Measurements from ENCODE around the gene ZFP82.
A peak's percentile ranks its signal among the peaks of the same experiment; 100 is the strongest.

The ZFP82 gene

DNA sequence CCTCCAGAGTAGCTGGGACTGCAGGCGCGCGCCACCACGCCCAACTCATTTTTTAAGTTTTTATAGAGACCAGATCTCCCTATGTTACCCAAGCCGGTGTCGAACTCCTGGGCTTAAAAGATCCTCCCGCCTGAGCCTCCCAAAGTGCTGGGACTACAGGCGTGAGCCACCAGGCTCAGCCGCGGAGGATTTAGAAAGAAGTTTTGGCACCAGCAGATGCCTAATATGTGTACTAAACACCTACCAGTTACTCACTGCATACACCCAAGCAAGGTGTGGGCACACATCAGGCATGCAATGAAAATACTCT is 39.0 kb downstream of the ZFP82 start:
- WGBS, 2 donors (ENCODE audit: extremely low coverage in 2 of 2, insufficient read length in 2 of 2, insufficient replicate concordance in 1 of 2): no CpG with 5 or more reads among the region's 10 CpGs
- peak overlapping the region; percentile 69 to 94 for H3K4me3 ChIP-seq (ENCODE audit: low read length in 2 of 2)
- no peak for DNase-seq (ENCODE audit: low spot score)

DNA sequence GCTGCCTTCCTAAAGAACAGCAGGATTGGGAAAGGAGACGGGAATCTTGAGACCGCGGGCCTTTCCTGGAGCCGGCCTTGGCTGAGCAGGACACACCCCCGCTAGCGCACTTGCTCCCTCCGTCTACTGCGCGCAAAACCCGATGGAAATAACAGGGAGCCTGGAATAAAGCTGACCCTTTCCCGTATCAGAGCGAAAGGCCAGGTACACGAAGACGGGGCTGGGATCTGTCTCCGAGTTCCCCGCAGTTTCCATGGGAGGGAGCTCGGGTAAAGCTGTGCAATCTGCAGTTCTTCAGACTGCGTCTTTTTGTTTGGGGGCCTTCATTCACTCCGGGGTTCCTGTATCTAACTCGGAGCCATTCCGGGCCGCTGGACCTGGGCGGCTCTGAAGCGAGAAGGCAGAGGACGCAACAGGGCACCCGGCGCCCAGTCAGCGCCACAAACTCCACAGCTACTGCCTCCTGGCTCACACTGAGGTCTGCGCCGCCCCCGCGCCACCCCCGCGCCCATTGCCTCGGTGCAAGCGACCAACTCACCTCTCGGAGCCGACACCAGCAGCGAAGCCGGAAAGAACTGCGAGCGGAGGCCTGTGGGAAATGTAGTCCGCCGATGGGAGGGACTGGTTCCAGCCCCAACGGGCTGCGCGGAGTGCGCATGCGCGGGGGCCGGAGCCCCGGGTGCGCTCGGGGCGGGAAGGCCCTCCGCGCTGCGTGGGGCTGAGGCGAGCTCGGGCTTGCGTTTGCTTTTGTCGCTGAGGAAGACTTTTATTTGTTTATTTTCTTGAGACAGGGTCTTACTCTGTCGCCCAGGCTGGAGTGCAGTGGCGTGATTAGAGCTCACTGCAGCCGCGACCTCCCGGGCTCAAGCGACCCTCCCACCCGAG is 39.6 kb downstream of the ZFP82 start, which contains the start of gene ZFP14:
Gene ZFP14 (minus strand): TSS at position 577 of the 885 bp plus-strand sequence. CDS start 11,309 bp downstream, outside the sequence.
- Histone ChIP-seq H4K8ac (ENCODE audit: low read depth, low read length) (no peak within 1 kb of the TSS), H2AFZ (ENCODE audit: low read length) (peak within 1 kb of the TSS; percentile 98), H3K9ac (ENCODE audit: low read depth, low read length, poor library complexity) (peak within 1 kb of the TSS; percentile 91), H2BK12ac (ENCODE audit: low read length) (no peak within 1 kb of the TSS), H3K36me3 (replicated peaks in 1 of 2; ENCODE audit: control insufficient read depth in 2 of 2, insufficient read depth in 2 of 2, low read length in 2 of 2) (peaks cover 0 to 2% of the 10 kb centered on the region in 2 donors), H3K18ac (ENCODE audit: low read length) (peak within 1 kb of the TSS; percentile 95), H3K14ac (ENCODE audit: low read length) (no peak within 1 kb of the TSS), H3K27ac (replicated peaks; ENCODE audit: low read length) (peak within 1 kb of the TSS; percentile 66), H3K79me1 (ENCODE audit: low read depth, low read length) (no peaks in the 10 kb centered on the region), H3K9me3 (replicated peaks in 1 of 2; ENCODE audit: control insufficient read depth in 2 of 2, insufficient read depth in 1 of 2, low read depth in 1 of 2, low read length in 2 of 2) (peaks cover 2 to 32% of the 10 kb centered on the region in 2 donors), H3K4me3 (ENCODE audit: low read length in 2 of 2) (peak within 1 kb of the TSS; percentile 91 to 94), H2AK5ac (ENCODE audit: low read depth, low read length) (no peak within 1 kb of the TSS), H3K27me3 (ENCODE audit: control insufficient read depth in 3 of 3, insufficient read depth in 3 of 3, low read depth in 1 of 3, low read length in 3 of 3) (no peaks in the 10 kb centered on the region), H4K91ac (ENCODE audit: low read depth, low read length, poor library complexity) (no peak within 1 kb of the TSS), H3K4me2 (ENCODE audit: insufficient read depth, low read length, poor library complexity, severe bottlenecking) (peak within 1 kb of the TSS; percentile 61), H2BK120ac (ENCODE audit: low read depth, low read length) (no peak within 1 kb of the TSS), H3K4me1 (ENCODE audit: control insufficient read depth in 2 of 2, insufficient read depth in 1 of 2, low read depth in 1 of 2, low read length in 2 of 2) (peaks cover 4% of the 10 kb centered on the region in 2 donors), H2BK5ac (ENCODE audit: low read length) (no peak within 1 kb of the TSS), H3K4ac (ENCODE audit: low read length) (no peak within 1 kb of the TSS), H2BK15ac (ENCODE audit: low read length) (no peak within 1 kb of the TSS), H3K23ac (ENCODE audit: low read depth, low read length, poor library complexity) (peak within 1 kb of the TSS; percentile 87)
- no CpG with 5 or more reads among the region's 69 CpGs for WGBS, 2 donors (ENCODE audit: extremely low coverage in 2 of 2, insufficient read length in 2 of 2, insufficient replicate concordance in 1 of 2)
- DNase-seq (ENCODE audit: low spot score): peak; percentile 93

More for the DNA sequence above, 39.0 kb downstream of the ZFP82 start:
- no peak overlapping the region for H2BK12ac ChIP-seq (ENCODE audit: low read length)
- no peak overlapping the region for H4K8ac ChIP-seq (ENCODE audit: low read depth, low read length)
- H3K4me1 ChIP-seq (ENCODE audit: control insufficient read depth in 2 of 2, insufficient read depth in 1 of 2, low read depth in 1 of 2, low read length in 2 of 2): peaks cover 4% of the 10 kb centered on the region in 2 donors
- H2AFZ ChIP-seq (ENCODE audit: low read length): peak overlapping the region; percentile 98
- no peak overlapping the region for H3K4ac ChIP-seq (ENCODE audit: low read length)
- H3K27me3 ChIP-seq (ENCODE audit: control insufficient read depth in 3 of 3, insufficient read depth in 3 of 3, low read depth in 1 of 3, low read length in 3 of 3): no peaks in the 10 kb centered on the region
- no peak overlapping the region for H3K23ac ChIP-seq (ENCODE audit: low read depth, low read length, poor library complexity)
- no peak overlapping the region for H2AK5ac ChIP-seq (ENCODE audit: low read depth, low read length)
- no peak overlapping the region for H2BK15ac ChIP-seq (ENCODE audit: low read length)
- H3K14ac ChIP-seq (ENCODE audit: low read length): no peak overlapping the region
- H2BK120ac ChIP-seq (ENCODE audit: low read depth, low read length): no peak overlapping the region
- peak overlapping the region; percentile 26 for H3K4me2 ChIP-seq (ENCODE audit: insufficient read depth, low read length, poor library complexity, severe bottlenecking)
- H3K9ac ChIP-seq (ENCODE audit: low read depth, low read length, poor library complexity): no peak overlapping the region
- peak overlapping the region; percentile 58 for H3K18ac ChIP-seq (ENCODE audit: low read length)
- H3K9me3 ChIP-seq (replicated peaks in 1 of 2; ENCODE audit: control insufficient read depth in 2 of 2, insufficient read depth in 1 of 2, low read depth in 1 of 2, low read length in 2 of 2): peaks cover 2 to 28% of the 10 kb centered on the region in 2 donors
- H4K91ac ChIP-seq (ENCODE audit: low read depth, low read length, poor library complexity): no peak overlapping the region
- H3K27ac ChIP-seq (replicated peaks; ENCODE audit: low read length): no peak overlapping the region
- H3K79me1 ChIP-seq (ENCODE audit: low read depth, low read length): no peaks in the 10 kb centered on the region
- no peak overlapping the region for H2BK5ac ChIP-seq (ENCODE audit: low read length)
- peaks cover 0 to 6% of the 10 kb centered on the region in 2 donors for H3K36me3 ChIP-seq (replicated peaks in 1 of 2; ENCODE audit: control insufficient read depth in 2 of 2, insufficient read depth in 2 of 2, low read length in 2 of 2)

DNA sequence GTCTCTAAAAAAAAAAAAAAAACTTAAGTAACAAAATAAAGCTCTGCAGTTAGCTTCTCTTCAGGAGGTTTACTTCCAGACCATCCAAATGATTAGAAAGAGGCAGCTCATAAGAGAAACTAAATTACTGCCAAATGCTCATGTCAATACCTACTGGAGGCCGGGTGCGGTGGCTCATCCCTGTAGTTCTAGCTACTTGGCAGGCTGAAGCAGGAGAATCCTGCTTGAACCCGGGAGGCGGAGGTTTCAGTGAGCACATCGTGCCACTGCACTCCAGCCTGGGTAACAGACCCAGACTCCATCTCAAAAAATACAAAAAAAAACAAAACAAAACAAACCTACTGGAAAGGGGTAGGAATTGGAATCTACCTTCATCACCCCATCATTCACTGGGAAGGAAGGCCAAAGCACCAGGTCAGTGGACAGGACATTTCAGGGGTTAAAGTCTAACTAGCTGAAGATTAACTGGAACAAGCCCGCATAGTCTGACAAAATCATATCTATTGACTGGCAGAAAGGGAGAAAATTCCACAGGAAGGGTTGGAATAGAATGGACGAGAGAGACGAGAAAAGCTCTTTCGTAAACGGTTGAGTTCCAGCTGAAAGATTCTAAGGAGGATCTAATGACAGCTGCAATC is 40.8 kb downstream of the ZFP82 start:
- no peak overlapping the region for H2BK12ac ChIP-seq (ENCODE audit: low read length)
- no peak for DNase-seq (ENCODE audit: low spot score)
- no peak overlapping the region for H3K27ac ChIP-seq (replicated peaks; ENCODE audit: low read length)

GRCh38 chr19:36373638-36374156 is 44.7 kb downstream of the ZFP82 start:
- no peak overlapping the region for H3K27ac ChIP-seq (replicated peaks; ENCODE audit: low read length)
- no peak overlapping the region for H2AFZ ChIP-seq (ENCODE audit: low read length)
- peaks cover 4% of the 10 kb centered on the region in 2 donors for H3K4me1 ChIP-seq (ENCODE audit: control insufficient read depth in 2 of 2, insufficient read depth in 1 of 2, low read depth in 1 of 2, low read length in 2 of 2)
- WGBS, 2 donors (ENCODE audit: extremely low coverage in 2 of 2, insufficient read length in 2 of 2, insufficient replicate concordance in 1 of 2): no CpG with 5 or more reads among the region's 5 CpGs
- no peak overlapping the region for H2AK5ac ChIP-seq (ENCODE audit: low read depth, low read length)
- H3K23ac ChIP-seq (ENCODE audit: low read depth, low read length, poor library complexity): no peak overlapping the region
- H3K36me3 ChIP-seq (replicated peaks in 1 of 2; ENCODE audit: control insufficient read depth in 2 of 2, insufficient read depth in 2 of 2, low read length in 2 of 2): peaks cover 0 to 9% of the 10 kb centered on the region in 2 donors
- no peak overlapping the region for H3K14ac ChIP-seq (ENCODE audit: low read length)
- peaks cover 0 to 40% of the 10 kb centered on the region in 2 donors for H3K9me3 ChIP-seq (replicated peaks in 1 of 2; ENCODE audit: control insufficient read depth in 2 of 2, insufficient read depth in 1 of 2, low read depth in 1 of 2, low read length in 2 of 2)
- peaks cover 8% of the 10 kb centered on the region for H3K79me1 ChIP-seq (ENCODE audit: low read depth, low read length)
- H3K9ac ChIP-seq (ENCODE audit: low read depth, low read length, poor library complexity): no peak overlapping the region
- DNase-seq (ENCODE audit: low spot score): no peak
- no peak overlapping the region for H3K4me3 ChIP-seq (ENCODE audit: low read length in 2 of 2)
- no peak overlapping the region for H4K91ac ChIP-seq (ENCODE audit: low read depth, low read length, poor library complexity)
- no peak overlapping the region for H3K4ac ChIP-seq (ENCODE audit: low read length)
- no peak overlapping the region for H2BK15ac ChIP-seq (ENCODE audit: low read length)
- H3K18ac ChIP-seq (ENCODE audit: low read length): no peak overlapping the region
- no peaks in the 10 kb centered on the region for H3K27me3 ChIP-seq (ENCODE audit: control insufficient read depth in 3 of 3, insufficient read depth in 3 of 3, low read depth in 1 of 3, low read length in 3 of 3)
- H3K4me2 ChIP-seq (ENCODE audit: insufficient read depth, low read length, poor library complexity, severe bottlenecking): no peak overlapping the region
- no peak overlapping the region for H2BK12ac ChIP-seq (ENCODE audit: low read length)
- no peak overlapping the region for H4K8ac ChIP-seq (ENCODE audit: low read depth, low read length)
- H2BK120ac ChIP-seq (ENCODE audit: low read depth, low read length): no peak overlapping the region
- H2BK5ac ChIP-seq (ENCODE audit: low read length): no peak overlapping the region

More for the DNA sequence above, 40.8 kb downstream of the ZFP82 start:
- peak overlapping the region; percentile 98 for H2AFZ ChIP-seq (ENCODE audit: low read length)
- no peak overlapping the region for H2BK15ac ChIP-seq (ENCODE audit: low read length)
- no peak overlapping the region for H2AK5ac ChIP-seq (ENCODE audit: low read depth, low read length)
- no peak overlapping the region for H3K9ac ChIP-seq (ENCODE audit: low read depth, low read length, poor library complexity)
- no peaks in the 10 kb centered on the region for H3K36me3 ChIP-seq (replicated peaks in 1 of 2; ENCODE audit: control insufficient read depth in 2 of 2, insufficient read depth in 2 of 2, low read length in 2 of 2)
- H3K23ac ChIP-seq (ENCODE audit: low read depth, low read length, poor library complexity): no peak overlapping the region
- no peak overlapping the region for H3K18ac ChIP-seq (ENCODE audit: low read length)
- WGBS, 2 donors (ENCODE audit: extremely low coverage in 2 of 2, insufficient read length in 2 of 2, insufficient replicate concordance in 1 of 2): no CpG with 5 or more reads among the region's 10 CpGs
- peak overlapping the region in 1 of 2 donors; percentile 94 for H3K4me3 ChIP-seq (ENCODE audit: low read length in 2 of 2)
- no peak overlapping the region for H3K4ac ChIP-seq (ENCODE audit: low read length)
- peaks cover 2 to 29% of the 10 kb centered on the region in 2 donors for H3K9me3 ChIP-seq (replicated peaks in 1 of 2; ENCODE audit: control insufficient read depth in 2 of 2, insufficient read depth in 1 of 2, low read depth in 1 of 2, low read length in 2 of 2)
- H4K91ac ChIP-seq (ENCODE audit: low read depth, low read length, poor library complexity): no peak overlapping the region
- peak overlapping the region; percentile 22 for H3K4me2 ChIP-seq (ENCODE audit: insufficient read depth, low read length, poor library complexity, severe bottlenecking)
- H4K8ac ChIP-seq (ENCODE audit: low read depth, low read length): no peak overlapping the region
- H3K4me1 ChIP-seq (ENCODE audit: control insufficient read depth in 2 of 2, insufficient read depth in 1 of 2, low read depth in 1 of 2, low read length in 2 of 2): peaks cover 4% of the 10 kb centered on the region in 2 donors
- H2BK120ac ChIP-seq (ENCODE audit: low read depth, low read length): no peak overlapping the region
- H3K27me3 ChIP-seq (ENCODE audit: control insufficient read depth in 3 of 3, insufficient read depth in 3 of 3, low read depth in 1 of 3, low read length in 3 of 3): no peaks in the 10 kb centered on the region
- no peaks in the 10 kb centered on the region for H3K79me1 ChIP-seq (ENCODE audit: low read depth, low read length)
- H2BK5ac ChIP-seq (ENCODE audit: low read length): no peak overlapping the region
- H3K14ac ChIP-seq (ENCODE audit: low read length): no peak overlapping the region

All from neuronal stem cell (in vitro differentiated cells).